GM19351 (cell line): Measurements from ENCODE around the gene BCAS3.

Experiments used
- ATAC-seq: cut with Tn5 transposase; IDR thresholded peaks from one replicate; pipeline ENCODE4 v1.9.1; 2021; ENCODE audit warnings: mild to moderate bottlenecking, moderate library complexity; ENCODE audit not compliant: unreplicated experiment

BCAS3 gene

DNA sequence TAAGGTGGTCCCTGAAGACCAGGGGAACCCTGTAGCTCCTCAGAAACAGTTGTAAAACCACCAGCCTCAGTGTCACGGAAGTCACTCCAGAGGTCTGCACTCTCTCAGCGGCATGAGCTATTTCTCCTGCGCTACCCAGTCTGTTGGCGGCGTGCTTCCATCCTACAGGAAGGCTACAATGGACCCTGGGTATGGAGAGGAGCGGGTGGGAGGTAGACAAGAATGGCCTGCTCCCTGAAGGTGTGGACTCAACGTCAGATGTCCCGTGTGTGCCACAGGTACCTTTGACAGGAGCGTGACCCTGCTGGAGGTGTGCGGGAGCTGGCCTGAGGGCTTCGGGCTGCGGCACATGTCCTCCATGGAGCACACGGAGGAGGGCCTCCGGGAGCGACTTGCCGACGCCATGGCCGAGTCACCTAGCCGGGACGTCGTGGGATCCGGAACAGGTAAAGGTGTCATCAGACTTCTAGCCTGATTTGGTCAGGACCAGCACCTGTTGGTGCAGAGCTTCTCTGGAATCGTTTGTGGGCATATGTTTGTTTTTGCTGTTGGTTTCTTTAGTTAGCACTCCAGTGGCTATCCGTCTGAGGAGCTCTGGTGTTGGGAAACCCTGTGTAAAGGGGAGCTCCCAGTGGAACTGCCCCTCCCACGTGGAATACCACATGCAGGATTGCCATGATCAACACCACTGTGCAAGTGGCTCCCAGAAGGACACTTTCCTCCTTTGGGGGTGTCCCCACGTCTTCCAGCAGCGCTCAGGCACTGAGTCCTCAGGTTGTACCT lies 690.6 kb downstream of the BCAS3 start:
- ATAC-seq: no peak

GRCh38 chr17:61368832-61369450 lies 691.3 kb downstream of the BCAS3 start:
- ATAC-seq: no peak

DNA sequence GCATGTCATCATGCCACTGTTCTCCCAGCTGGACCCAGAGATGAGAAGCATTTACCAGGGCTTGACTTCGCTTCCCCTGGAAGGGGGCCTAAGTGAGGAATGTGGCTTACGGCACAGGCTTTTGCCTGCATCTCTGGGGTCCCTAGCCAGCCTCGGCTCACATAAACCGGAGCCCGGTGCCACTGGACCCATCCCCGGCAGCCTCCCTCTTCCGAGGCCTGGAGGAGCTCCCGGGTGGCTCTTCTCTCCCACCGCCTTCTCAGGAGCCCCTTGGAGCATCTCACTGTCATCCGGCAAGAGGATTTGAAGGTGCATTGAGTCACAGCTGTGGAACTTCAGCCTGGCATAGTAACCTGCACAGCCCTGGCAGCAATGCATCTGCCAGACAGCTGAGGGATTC lies 692.1 kb downstream of the BCAS3 start:
- no peak for ATAC-seq

- no peak for ATAC-seq
These were observed 693.5 kb downstream of the BCAS3 start for GRCh38 chr17:61371179-61371578.

DNA sequence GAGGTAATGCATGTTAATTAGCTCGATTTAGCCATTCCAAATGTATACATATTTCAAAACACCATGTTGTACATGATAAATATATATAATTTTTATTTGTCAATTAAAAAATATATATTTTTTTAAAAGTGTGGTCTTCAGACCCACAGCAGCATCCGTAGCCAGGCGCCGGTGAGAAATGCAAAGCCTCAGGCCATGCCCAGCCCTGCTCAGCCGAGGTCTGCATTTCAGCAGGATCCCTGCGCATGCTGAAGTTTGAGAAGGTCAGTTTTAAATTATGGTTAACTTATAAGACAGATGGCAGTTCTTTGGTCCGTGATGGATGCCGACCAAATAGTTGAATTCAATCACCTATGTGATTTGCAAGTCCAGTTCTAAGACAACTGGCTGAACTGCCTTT lies 694.0 kb downstream of the BCAS3 start:
- no peak for ATAC-seq

GRCh38 chr17:61372436-61372835 lies 694.8 kb downstream of the BCAS3 start:
- ATAC-seq: no peak

GRCh38 chr17:61376931-61377838 lies 699.5 kb downstream of the BCAS3 start:
- ATAC-seq: no peak

- ATAC-seq: no peak
These were observed 701.2 kb downstream of the BCAS3 start for GRCh38 chr17:61378658-61379456.

GRCh38 chr17:61379457-61380216 lies 702.0 kb downstream of the BCAS3 start:
- no peak for ATAC-seq

- ATAC-seq: no peak
These were observed 702.7 kb downstream of the BCAS3 start for GRCh38 chr17:61380217-61380835.

- ATAC-seq: no peak
These were observed 703.3 kb downstream of the BCAS3 start for GRCh38 chr17:61380836-61381525.

DNA sequence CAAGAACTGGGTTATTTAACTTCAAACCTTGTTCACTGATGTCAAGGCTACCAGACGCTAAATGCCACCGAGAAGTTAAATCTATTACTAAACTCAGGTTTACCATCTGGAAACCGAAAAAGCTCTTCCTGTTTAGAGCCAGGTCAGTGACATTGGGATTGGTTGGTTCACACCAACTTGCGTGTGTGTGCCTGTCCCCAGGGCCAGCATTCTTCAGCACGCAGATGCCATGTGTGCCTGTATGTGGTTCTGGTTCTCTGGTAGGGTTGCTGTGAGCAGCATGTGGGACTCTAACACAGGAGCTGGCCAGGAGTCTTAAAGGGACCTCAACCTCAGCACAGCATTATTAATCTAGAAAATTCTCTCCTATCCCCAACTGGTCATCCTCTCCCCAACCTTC lies 703.9 kb downstream of the BCAS3 start:
- no peak for ATAC-seq

GRCh38 chr17:61382796-61383688 lies 705.4 kb downstream of the BCAS3 start:
- ATAC-seq: no peak

DNA sequence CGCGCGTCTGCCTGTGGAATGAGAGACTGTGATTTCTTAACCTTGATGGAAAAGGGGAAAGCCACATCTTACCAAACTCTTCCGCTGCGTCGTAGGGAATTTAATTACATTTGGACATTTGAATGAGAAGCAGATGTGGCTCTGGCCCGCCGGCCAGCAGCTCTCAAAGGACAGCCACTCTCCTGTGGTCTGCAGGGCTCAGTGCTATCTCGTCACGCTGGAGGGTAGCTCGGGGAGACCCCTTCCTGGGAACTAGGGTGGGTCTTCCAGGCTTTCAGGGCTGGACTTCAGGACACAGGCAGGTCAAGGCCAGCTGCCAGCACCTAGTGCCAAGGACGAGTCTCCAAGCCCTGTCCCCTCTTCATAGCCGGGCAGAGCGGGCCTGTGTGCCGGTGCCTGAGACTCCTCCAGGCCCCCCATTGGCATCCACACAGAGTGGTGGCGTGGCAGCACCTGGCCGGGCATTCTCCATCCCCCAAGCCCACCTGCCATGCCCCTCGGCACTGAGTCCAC lies 706.1 kb downstream of the BCAS3 start:
- no peak for ATAC-seq

DNA sequence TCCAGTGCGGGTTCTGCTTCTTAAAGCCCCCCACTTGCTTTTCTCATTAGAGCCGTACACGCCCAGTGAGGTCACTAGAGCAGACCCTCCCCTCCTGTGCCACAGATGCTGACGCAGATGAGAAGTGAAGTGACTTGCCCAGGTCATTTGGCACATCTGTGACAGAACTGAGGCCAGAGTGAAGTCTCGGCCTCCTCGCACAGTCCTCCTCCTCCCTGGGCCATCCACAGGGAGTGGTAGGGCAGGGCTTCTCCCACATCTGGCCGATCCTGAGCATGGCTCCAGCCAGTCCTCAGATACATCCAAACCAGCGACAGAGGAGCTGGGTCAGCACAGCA lies 706.7 kb downstream of the BCAS3 start:
- no peak for ATAC-seq

DNA sequence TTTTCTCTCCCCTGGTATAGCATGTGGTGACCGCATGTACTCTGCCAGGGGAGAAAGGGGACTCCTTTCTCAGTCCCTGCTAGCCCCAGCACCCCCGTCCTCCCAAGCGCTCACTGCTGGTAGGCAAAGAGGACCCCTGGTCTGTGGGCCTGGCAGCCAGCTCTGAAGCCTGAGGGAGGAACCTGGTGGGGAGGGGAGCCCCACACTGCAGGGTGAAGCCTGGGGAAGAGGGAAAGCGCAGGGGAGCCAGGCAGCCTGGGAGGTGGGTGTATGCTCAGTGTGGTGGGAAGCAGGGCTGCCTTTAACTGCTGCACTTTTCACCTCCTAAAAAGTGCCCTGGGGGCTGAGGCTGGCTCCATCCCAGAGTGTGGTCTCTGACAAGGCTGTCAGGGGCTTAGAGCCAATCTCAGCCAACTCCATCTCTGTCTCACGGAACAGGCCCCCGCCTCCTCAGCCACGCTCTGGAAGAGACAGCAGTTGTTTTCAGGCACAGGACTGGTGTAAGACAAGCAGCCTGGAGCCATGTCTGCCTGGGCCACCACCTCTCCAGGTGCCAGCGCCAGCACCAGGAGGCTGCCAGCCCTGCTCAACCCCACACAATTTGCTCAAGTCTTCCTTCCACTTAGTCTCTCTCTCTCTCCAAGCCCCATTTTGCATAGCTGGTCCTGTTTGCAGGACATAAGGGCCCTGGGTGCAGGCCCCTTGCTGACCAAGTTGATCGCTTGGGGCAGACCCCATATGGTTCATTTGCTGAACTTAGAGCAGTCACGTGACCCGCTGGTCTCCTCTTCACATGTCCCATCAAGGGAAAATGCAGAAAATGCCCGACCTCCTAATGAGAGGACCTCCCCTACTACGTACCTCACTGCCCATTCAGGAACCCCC lies 707.3 kb downstream of the BCAS3 start:
- no peak for ATAC-seq
